Activated T-helper 1 cell treated with anti-CD3 and anti-CD28 coated beads, Interleukin-12 subunit alpha, Interleukin-12 subunit beta, Interleukin-2, Interleukin-4 antibody, amounts not matched to agents 30 ng/mL and 10 ng/mL and 1 ng/mL, durations not matched to agents 14 hours and 24 hours and 36 hours (primary cell): Measurements from ENCODE around the gene GPC2. TPM values are rescaled to one million over a fixed set of nuclear protein-coding genes. Genes with fewer than 3 reads are reported as not detected.

Source experiments
- DNase-seq: peaks from one replicate; pipeline ENCODE4 v3.0.0; 2021; ENCODE audit warnings: low spot score
- H3K27ac Mint-ChIP-seq: one replicate; pipeline ENCODE4 v1.8.0; 2021; ENCODE audit warnings: mild to moderate bottlenecking, mixed read lengths
- H3K27me3 Mint-ChIP-seq: one replicate; pipeline ENCODE4 v1.8.0; 2022; ENCODE audit warnings: mild to moderate bottlenecking, moderate library complexity, mixed read lengths; ENCODE audit not compliant: insufficient read depth
- H3K36me3 Mint-ChIP-seq: one replicate; pipeline ENCODE4 v1.8.0; 2021; ENCODE audit warnings: low read depth, mixed read lengths
- H3K4me1 Mint-ChIP-seq: one replicate; pipeline ENCODE4 v1.8.0; 2021; ENCODE audit warnings: low read depth, mixed read lengths
- H3K4me3 Mint-ChIP-seq: one replicate; pipeline ENCODE4 v1.8.0; 2021; ENCODE audit warnings: mild to moderate bottlenecking, moderate library complexity, mixed read lengths
- H3K9me3 Mint-ChIP-seq: one replicate; pipeline ENCODE4 v1.8.0; 2021; ENCODE audit warnings: mixed read lengths
- intact Hi-C: fragments of 100-400 bp; cut with micrococcal nuclease; formaldehyde crosslinking; loops from one replicate; pipeline ENCODE4 v1.15.1; 2024
- total RNA-seq: library from RNA; stranded (reverse); gene quantifications from 2 replicates; pipeline ENCODE4 v1.2.3, GENCODE V29; 2022

GPC2 gene
- total RNA-seq, 1 donor from 2014 or later = 4.8 TPM

DNA sequence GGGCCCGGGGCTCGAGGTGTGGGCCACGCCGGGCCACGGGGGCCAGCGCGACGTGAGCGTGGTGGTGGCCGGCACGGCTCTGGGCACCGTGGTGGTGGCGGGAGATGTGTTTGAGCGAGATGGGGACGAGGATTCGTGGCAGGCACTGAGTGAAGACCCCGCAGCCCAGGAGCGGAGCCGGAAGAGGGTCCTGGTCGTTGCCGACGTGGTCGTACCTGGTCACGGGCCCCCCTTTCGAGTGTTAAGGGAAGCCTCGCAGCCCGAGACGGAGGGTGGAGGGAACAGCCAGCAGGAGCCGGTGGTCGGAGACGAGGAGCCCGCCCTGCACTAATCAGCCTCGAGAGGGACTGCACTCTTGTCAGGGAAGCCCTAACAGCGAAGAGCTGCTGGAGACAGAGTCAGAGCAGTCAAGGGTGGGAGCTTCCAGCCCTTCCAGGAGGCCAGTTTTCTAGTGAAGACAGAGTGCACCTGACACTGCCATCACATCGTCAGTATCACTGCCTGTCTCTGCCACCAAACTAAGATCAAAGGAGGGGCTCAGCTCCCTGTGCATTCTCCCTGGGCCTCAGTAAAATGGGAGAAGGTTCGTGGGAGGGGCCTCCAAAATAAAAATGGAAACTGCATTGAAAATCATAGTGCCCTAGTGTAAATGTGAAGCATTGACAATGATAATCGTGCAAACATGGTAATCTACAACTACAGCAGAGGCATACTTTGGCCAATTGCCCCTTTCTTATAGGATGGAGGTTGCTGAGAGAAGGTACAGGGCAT lies 49.1 kb downstream of the GPC2 start:
- H3K36me3 Mint-ChIP-seq = peaks cover 4% of the 10 kb centered on the region
- H3K4me1 Mint-ChIP-seq = peaks cover 27% of the 10 kb centered on the region
- no peaks in the 10 kb centered on the region for H3K9me3 Mint-ChIP-seq
- no peaks in the 10 kb centered on the region for H3K27me3 Mint-ChIP-seq
- DNase-seq = no peak
- intact Hi-C loops = loop anchor here (1.0 to 10.0 kb wide), 8 partner anchors 9 to 547 kb away; partner anchors contain the start of genes CNPY4, COPS6, GNB2 and LAMTOR4
- peak overlapping the region; percentile 68 for H3K27ac Mint-ChIP-seq
- peak overlapping the region; percentile 78 for H3K4me3 Mint-ChIP-seq

GRCh38 chr7:100126931-100127865 lies 50.0 kb downstream of the GPC2 start, which contains the start of gene MBLAC1:
Gene MBLAC1, plus strand, starts transcription at chr7:100126967. Its CDS starts 429 bp downstream, at chr7:100127396.
- Mint-ChIP-seq H3K27me3 (no peaks in the 10 kb centered on the region), H3K27ac (peak within 1 kb of the TSS; percentile 95), H3K4me3 (peak within 1 kb of the TSS; percentile 94), H3K36me3 (peaks cover 6% of the 10 kb centered on the region), H3K4me1 (peaks cover 20% of the 10 kb centered on the region), H3K9me3 (no peaks in the 10 kb centered on the region)
- intact Hi-C loops = loop anchor here (1.0 to 10.0 kb wide), 10 partner anchors 8 to 548 kb away; partner anchors contain the start of genes CNPY4, COPS6, GNB2 and LAMTOR4
- DNase-seq = peak; percentile 85

GRCh38 chr7:100126239-100126930 lies 50.8 kb downstream of the GPC2 start:
- Mint-ChIP-seq H3K4me3 (peak overlapping the region; percentile 94), H3K27ac (peak overlapping the region; percentile 95), H3K27me3 (no peaks in the 10 kb centered on the region), H3K36me3 (peaks cover 6% of the 10 kb centered on the region), H3K4me1 (peaks cover 20% of the 10 kb centered on the region), H3K9me3 (no peaks in the 10 kb centered on the region)
- intact Hi-C loops = loop anchor here (1.0 to 10.0 kb wide), 7 partner anchors 26 to 548 kb away; partner anchors contain the start of genes COPS6, GNB2, TRIM4 and ZKSCAN1
- no peak for DNase-seq

DNA sequence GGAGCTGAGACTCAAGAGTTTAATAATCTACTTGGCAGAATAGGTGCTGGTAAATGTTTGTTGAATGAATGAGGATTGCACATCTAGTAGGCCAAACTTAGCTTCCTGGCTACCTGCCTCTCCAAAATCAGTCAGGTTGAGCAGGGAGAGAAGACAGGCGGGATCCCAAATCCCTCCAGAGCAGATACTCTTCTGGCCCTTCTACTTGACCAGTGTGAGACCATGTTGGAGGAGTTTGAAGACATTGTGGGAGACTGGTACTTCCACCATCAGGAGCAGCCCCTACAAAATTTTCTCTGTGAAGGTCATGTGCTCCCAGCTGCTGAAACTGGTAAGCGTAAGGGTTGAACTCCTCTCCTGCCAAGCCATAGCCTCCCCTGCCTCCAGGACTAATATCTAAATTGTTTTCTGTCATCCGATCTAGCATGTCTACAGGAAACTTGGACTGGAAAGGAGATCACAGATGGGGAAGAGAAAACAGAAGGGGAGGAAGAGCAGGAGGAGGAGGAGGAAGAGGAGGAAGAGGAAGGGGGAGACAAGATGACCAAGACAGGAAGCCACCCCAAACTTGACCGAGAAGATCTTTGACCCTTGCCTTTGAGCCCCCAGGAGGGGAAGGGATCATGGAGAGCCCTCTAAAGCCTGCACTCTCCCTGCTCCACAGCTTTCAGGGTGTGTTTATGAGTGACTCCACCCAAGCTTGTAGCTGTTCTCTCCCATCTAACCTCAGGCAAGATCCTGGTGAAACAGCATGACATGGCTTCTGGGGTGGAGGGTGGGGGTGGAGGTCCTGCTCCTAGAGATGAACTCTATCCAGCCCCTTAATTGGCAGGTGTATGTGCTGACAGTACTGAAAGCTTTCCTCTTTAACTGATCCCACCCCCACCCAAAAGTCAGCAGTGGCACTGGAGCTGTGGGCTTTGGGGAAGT lies 52.6 kb downstream of the GPC2 start:
- Mint-ChIP-seq H3K9me3 (no peaks in the 10 kb centered on the region), H3K4me1 (peaks cover 29% of the 10 kb centered on the region), H3K27me3 (no peaks in the 10 kb centered on the region), H3K27ac (peak overlapping the region; percentile 29), H3K36me3 (peaks cover 6% of the 10 kb centered on the region), H3K4me3 (peak overlapping the region; percentile 94)
- no peak for DNase-seq
- intact Hi-C loops = loop anchor here (10.0 kb wide), 1 partner anchor 550 kb away; the partner anchor contains the start of gene GNB2

GRCh38 chr7:100122568-100122967 lies 54.6 kb downstream of the GPC2 start:
- H3K27ac Mint-ChIP-seq = no peak overlapping the region
- H3K4me1 Mint-ChIP-seq = peaks cover 30% of the 10 kb centered on the region
- DNase-seq = no peak
- no peaks in the 10 kb centered on the region for H3K27me3 Mint-ChIP-seq
- intact Hi-C loops = loop anchor here (10.0 kb wide), 1 partner anchor 552 kb away; the partner anchor contains the start of gene GNB2
- H3K9me3 Mint-ChIP-seq = no peaks in the 10 kb centered on the region
- no peak overlapping the region for H3K4me3 Mint-ChIP-seq
- H3K36me3 Mint-ChIP-seq = peaks cover 6% of the 10 kb centered on the region

- peaks cover 30% of the 10 kb centered on the region for H3K4me1 Mint-ChIP-seq
- intact Hi-C loops = loop anchor here (10.0 kb wide), 1 partner anchor 553 kb away; the partner anchor contains the start of gene GNB2
- peaks cover 6% of the 10 kb centered on the region for H3K36me3 Mint-ChIP-seq
- DNase-seq = no peak
- no peaks in the 10 kb centered on the region for H3K27me3 Mint-ChIP-seq
- H3K27ac Mint-ChIP-seq = no peak overlapping the region
- no peaks in the 10 kb centered on the region for H3K9me3 Mint-ChIP-seq
- no peak overlapping the region for H3K4me3 Mint-ChIP-seq
These were observed 55.1 kb downstream of the GPC2 start for GRCh38 chr7:100122067-100122466.

DNA sequence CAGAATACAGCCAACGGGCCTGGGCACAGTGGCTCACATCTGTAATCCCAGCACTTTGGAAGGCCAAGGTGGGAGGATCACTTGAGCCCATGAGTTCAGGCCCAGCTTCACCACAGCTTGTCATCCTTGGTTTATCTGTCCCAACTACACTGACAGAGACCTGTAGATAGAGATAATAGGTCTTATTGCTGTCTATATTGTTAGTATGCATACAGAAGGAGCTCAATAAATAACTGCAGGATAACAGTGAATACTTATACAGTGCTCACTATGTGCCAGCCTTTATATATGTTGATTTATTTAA lies 56.5 kb downstream of the GPC2 start:
- Mint-ChIP-seq H3K4me1 (peaks cover 30% of the 10 kb centered on the region), H3K9me3 (no peaks in the 10 kb centered on the region), H3K36me3 (peaks cover 9% of the 10 kb centered on the region), H3K27ac (peak overlapping the region; percentile 97), H3K4me3 (peak overlapping the region; percentile 98), H3K27me3 (no peaks in the 10 kb centered on the region)
- intact Hi-C loops = loop anchor here (1.0 to 10.0 kb wide), 2 partner anchors 28 to 554 kb away; partner anchors contain the start of genes GNB2 and LAMTOR4
- no peak for DNase-seq

DNA sequence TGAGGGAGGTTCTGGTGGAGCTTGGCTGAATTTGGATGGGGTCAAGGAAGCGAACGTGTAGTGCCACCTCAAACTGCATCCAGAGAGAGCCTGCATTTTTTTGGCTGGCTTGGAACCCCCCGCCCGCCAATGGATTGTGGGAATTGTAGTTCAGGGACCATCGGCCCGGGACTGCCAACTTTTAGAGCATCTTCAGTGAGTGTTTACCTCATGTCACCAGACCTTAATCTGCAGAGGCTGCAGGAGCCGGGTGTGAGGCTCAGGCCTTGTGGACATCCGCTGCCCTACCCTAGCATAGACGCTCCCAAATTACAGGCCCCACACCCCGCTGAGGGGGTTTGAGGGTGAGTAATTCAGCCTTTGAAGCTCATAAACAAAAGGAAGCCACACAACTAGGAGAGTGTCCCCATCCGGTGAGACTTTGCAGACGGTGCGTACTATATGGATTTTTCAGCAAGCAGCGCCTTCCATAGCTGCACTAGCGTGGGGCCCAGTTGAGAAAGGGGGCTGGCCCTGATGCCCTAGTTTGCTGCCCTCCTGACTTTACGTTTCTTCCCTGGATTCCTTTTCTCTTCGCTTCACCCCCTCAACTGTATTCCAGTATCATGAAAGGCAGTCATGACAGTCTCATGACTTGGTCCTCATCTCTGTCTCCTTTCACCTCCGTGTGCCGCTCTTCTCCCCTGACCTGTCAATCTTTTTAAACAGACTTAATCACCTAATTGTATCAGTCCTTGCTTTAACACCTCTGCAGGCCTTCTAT lies 57.0 kb downstream of the GPC2 start:
- Mint-ChIP-seq H3K27ac (peak overlapping the region; percentile 97), H3K9me3 (no peaks in the 10 kb centered on the region), H3K4me1 (peaks cover 26% of the 10 kb centered on the region), H3K36me3 (peaks cover 9% of the 10 kb centered on the region), H3K4me3 (peak overlapping the region; percentile 98), H3K27me3 (no peaks in the 10 kb centered on the region)
- peak; percentile 66 for DNase-seq
- intact Hi-C loops = loop anchor here (1.0 to 10.0 kb wide), 7 partner anchors 7 to 555 kb away; partner anchors contain the start of genes AP4M1, GNB2, LAMTOR4 and MCM7

Other genes with a start within 250 kb of the GPC2 start
- gene GJC3, start 247.8 kb downstream of the GPC2 start, total RNA-seq = 0.18 and 0.24 TPM in 2 replicates
- gene AZGP1, start 201.3 kb downstream of the GPC2 start, total RNA-seq = not detected in 2 replicates
- gene ZKSCAN1, start 161.8 kb downstream of the GPC2 start, total RNA-seq = 62.5 and 63.1 TPM in 2 replicates
- 6.8 and 9.8 TPM in 2 replicates for gene ZSCAN21, start 127.6 kb downstream of the GPC2 start, total RNA-seq
- 24.6 and 26.1 TPM in 2 replicates for gene ZNF3, start 95.7 kb downstream of the GPC2 start, total RNA-seq
- 101 and 115 TPM in 2 replicates for gene COPS6, start 88.4 kb downstream of the GPC2 start, total RNA-seq
- 447 and 452 TPM in 2 replicates for gene MCM7, start 76.0 kb downstream of the GPC2 start, total RNA-seq
- gene AP4M1, start 75.7 kb downstream of the GPC2 start, total RNA-seq = 12.3 and 15.9 TPM in 2 replicates
- gene TAF6, start 58.0 kb downstream of the GPC2 start, total RNA-seq = 72.9 and 79.2 TPM in 2 replicates
- 19.6 and 21.7 TPM in 2 replicates for gene CNPY4, start 57.7 kb downstream of the GPC2 start, total RNA-seq
- 4.1 and 5.5 TPM in 2 replicates for gene MBLAC1, start 50.4 kb downstream of the GPC2 start, total RNA-seq
- 119 and 133 TPM in 2 replicates for gene LAMTOR4, start 28.5 kb downstream of the GPC2 start, total RNA-seq
- 43.9 and 44.3 TPM in 2 replicates for gene TRAPPC14, start 18.7 kb downstream of the GPC2 start, total RNA-seq
- 1.3 and 1.5 TPM in 2 replicates for gene GAL3ST4, start 8.8 kb downstream of the GPC2 start, total RNA-seq
- gene STAG3, start 537 bp upstream of the GPC2 start, total RNA-seq = 25.0 and 30.6 TPM in 2 replicates
- 30.5 and 31.2 TPM in 2 replicates for gene PVRIG, start 42.6 kb upstream of the GPC2 start, total RNA-seq
- not detected in 2 replicates for gene SPDYE3, start 130.3 kb upstream of the GPC2 start, total RNA-seq
- 82.6 and 83.9 TPM in 2 replicates for gene PILRB, start 180.7 kb upstream of the GPC2 start, total RNA-seq
- gene PILRA, start 196.1 kb upstream of the GPC2 start, total RNA-seq = 9.6 and 9.9 TPM in 2 replicates